A549 (cell line): ENCODE results near the gene NAPEPLD. TPM values are rescaled to one million over a fixed set of nuclear protein-coding genes. Genes with fewer than 3 reads are reported as not detected.

Experiments
- ATAC-seq, 2 experiments: fragments of 200-7000 bp in 1 of 2; fragments of >200 bp in 1 of 2; cut with Nextera tagmentation in 1 of 2; cut with Tn5 transposase in 1 of 2; 3 replicates each; pipeline versions ENCODE4 v1.8.0 to v1.9.1; 2018 to 2020; ENCODE audit warnings: mild to moderate bottlenecking in 1 of 2, moderate library complexity in 1 of 2
- CTCF ChIA-PET: fragments of 300-600 bp; sonication (Branson Sonifier 250); formaldehyde crosslinking; extraction: SDS; loops from one replicate; lab custom pipeline; 2021; ENCODE audit warnings: antibody characterized with exemption, inconsistent platforms; lab: Yijun Ruan, JAX
- POLR2A ChIA-PET: fragments of 350-600 bp; formaldehyde crosslinking; extraction: SDS; loops from one replicate; lab custom pipeline; 2021; ENCODE audit warnings: antibody characterized with exemption, inconsistent platforms; lab: Yijun Ruan, JAX
- DNase-seq, 2 experiments: peaks; one replicate each; pipeline versions ENCODE4 v3.0.0 to v3.0.0-alpha.2; 2011 to 2016; ENCODE audit warnings: low read depth in 1 of 2, low spot score in 1 of 2
- FAIRE-seq: peaks from 2 replicates; lab custom pipeline; 2011; peaks lifted over from hg19 to GRCh38; lab: Jason Lieb, UNC
- H3K27ac ChIP-seq, 2 experiments: fragments of >200 bp; sonication (Bioruptor Twin); formaldehyde crosslinking; 3 replicates each; pipeline ENCODE4 v1.5.1; 2016 to 2017
- H3K4me1 ChIP-seq: fragments of >200 bp; sonication (Bioruptor Twin); formaldehyde crosslinking; 3 replicates; pipeline ENCODE4 v1.6.1; 2016
- H3K4me2 ChIP-seq: fragments of >200 bp; sonication (Bioruptor Twin); formaldehyde crosslinking; 3 replicates; pipeline ENCODE4 v1.6.1; 2016
- H3K4me3 ChIP-seq: fragments of >200 bp; sonication (Bioruptor Twin); formaldehyde crosslinking; 3 replicates; pipeline ENCODE4 v1.5.1; 2016
- H3K9me3 ChIP-seq: fragments of >200 bp; sonication (Bioruptor Twin); formaldehyde crosslinking; 3 replicates; pipeline ENCODE4 v1.6.1; 2016
- BHLHE40 ChIP-seq: IDR thresholded peaks from 2 replicates; pipeline ENCODE4 v1.6.1; 2012; ENCODE audit warnings: low read depth, low read length, inconsistent platforms
- CEBPB ChIP-seq, 2 experiments: fragments of >200 bp in 1 of 2; sonication (Bioruptor Twin) in 1 of 2; formaldehyde crosslinking in 1 of 2; IDR thresholded peaks; 2 replicates each; pipeline ENCODE4 v1.6.1; 2012 to 2016
- EHF ChIP-seq: fragments of 250-450 bp; sonication (Bioruptor Pico); IDR thresholded peaks from 2 replicates; pipeline ENCODE4 v1.5.0; 2020; ENCODE audit warnings: mild to moderate bottlenecking
- ESRRA ChIP-seq: fragments of 150-350 bp; IDR thresholded peaks from 2 replicates; pipeline ENCODE4 v1.6.1; 2014; ENCODE audit warnings: mild to moderate bottlenecking, low read length, borderline replicate concordance
- GATA3 ChIP-seq: IDR thresholded peaks from 2 replicates; pipeline ENCODE4 v1.6.1; 2012; ENCODE audit warnings: borderline replicate concordance
- JUN ChIP-seq, 2 experiments: fragments of >200 bp; sonication (Bioruptor Twin); formaldehyde crosslinking; IDR thresholded peaks; 2 replicates in 1 of 2; 3 replicates in 1 of 2; pipeline ENCODE4 v1.6.1; 2016 to 2017
- MAZ ChIP-seq: fragments of 150-350 bp; IDR thresholded peaks from 2 replicates; pipeline ENCODE4 v1.6.1; 2014; ENCODE audit warnings: antibody characterized with exemption, low read depth, low read length, borderline replicate concordance
- MYC ChIP-seq: IDR thresholded peaks from 2 replicates; pipeline ENCODE4 v1.6.1; 2012; ENCODE audit warnings: mild to moderate bottlenecking, inconsistent platforms, low read length, improper control_type of control experiment, borderline replicate concordance
- NFE2L2 ChIP-seq: fragments of 150-350 bp; conservative IDR thresholded peaks from 2 replicates; pipeline ENCODE4 v1.6.1; 2014; ENCODE audit warnings: low read length
- NR3C1 ChIP-seq: fragments of >200 bp; sonication (Bioruptor Twin); formaldehyde crosslinking; IDR thresholded peaks from 3 replicates; pipeline ENCODE4 v1.6.1; 2017
- PHF8 ChIP-seq: fragments of 200-600 bp; sonication (generic); IDR thresholded peaks from 2 replicates; pipeline ENCODE4 v1.6.1; 2016; ENCODE audit warnings: low read depth, mild to moderate bottlenecking, antibody characterized with exemption, moderate library complexity, borderline replicate concordance
- POLR2A ChIP-seq: IDR thresholded peaks from 2 replicates; pipeline ENCODE4 v1.6.1; 2012; ENCODE audit warnings: mild to moderate bottlenecking, low read length
- RARB ChIP-seq: fragments of 250-450 bp; sonication (Bioruptor Pico); IDR thresholded peaks from 2 replicates; pipeline ENCODE4 v1.8.0; 2021; ENCODE audit warnings: mild to moderate bottlenecking, moderate library complexity
- TFCP2L1 ChIP-seq: fragments of 250-450 bp; sonication (Bioruptor Pico); IDR thresholded peaks from 2 replicates; pipeline ENCODE4 v1.5.0; 2021; ENCODE audit warnings: mild to moderate bottlenecking
- TP53 ChIP-seq: fragments of 250-450 bp; sonication (Bioruptor Pico); IDR thresholded peaks from 2 replicates; pipeline ENCODE4 v1.5.0; 2021; ENCODE audit warnings: mild to moderate bottlenecking, moderate library complexity
- ZNF302 ChIP-seq: fragments of 250-450 bp; sonication (Bioruptor Pico); IDR thresholded peaks from 2 replicates; pipeline ENCODE4 v1.9.0; 2021; ENCODE audit warnings: inconsistent platforms, mild to moderate bottlenecking, moderate library complexity
- ZSCAN20 ChIP-seq: fragments of 250-450 bp; sonication (Bioruptor Pico); IDR thresholded peaks from 2 replicates; pipeline ENCODE4 v1.8.0; 2022; ENCODE audit warnings: mild to moderate bottlenecking, moderate library complexity
- WGBS: methylation state at CpG from one replicate; pipeline ENCODE4 v1.1.6; 2017; ENCODE audit errors: missing lambda C conversion rate; 5-methylcytosine and 5-hydroxymethylcytosine counted together
- polyA plus RNA-seq, 4 experiments: library from polyadenylated mRNA; depleted of rRNA in 3 of 4; stranded (reverse); fragments of >200 nt; fragmentation: RNase III in 1 of 4; extraction: RNeasy Plus Mini Kit Qiagen cat#74134 plus additional on column Dnase treatment in 1 of 4; gene quantifications; 2 replicates in 3 of 4; 3 replicates in 1 of 4; pipeline ENCODE4 v1.2.3, GENCODE V29; 2011 to 2017
- TF ChIP-seq, protein P1 (sequence below): IDR thresholded peaks from 2 replicates; pipeline ENCODE4 v1.6.1; 2012
- TF ChIP-seq, protein P2 (sequence below): fragments of >200 bp; sonication (Bioruptor Twin); formaldehyde crosslinking; IDR thresholded peaks from 3 replicates; pipeline ENCODE4 v1.6.1; 2016
- TF ChIP-seq, protein P3 (sequence below): IDR thresholded peaks from 2 replicates; pipeline ENCODE4 v1.6.1; 2012; ENCODE audit warnings: low read depth, borderline replicate concordance
- TF ChIP-seq, protein P4 (sequence below): fragments of 250-450 bp; sonication (Bioruptor Pico); IDR thresholded peaks from 2 replicates; pipeline ENCODE4 v1.5.0; 2021; ENCODE audit warnings: mild to moderate bottlenecking, moderate library complexity, borderline replicate concordance

NAPEPLD gene
- polyA plus RNA-seq, 2 of the 4 experiments (the other 2 are of a cell fraction), result 10.1 to 12.0 TPM

DNA sequence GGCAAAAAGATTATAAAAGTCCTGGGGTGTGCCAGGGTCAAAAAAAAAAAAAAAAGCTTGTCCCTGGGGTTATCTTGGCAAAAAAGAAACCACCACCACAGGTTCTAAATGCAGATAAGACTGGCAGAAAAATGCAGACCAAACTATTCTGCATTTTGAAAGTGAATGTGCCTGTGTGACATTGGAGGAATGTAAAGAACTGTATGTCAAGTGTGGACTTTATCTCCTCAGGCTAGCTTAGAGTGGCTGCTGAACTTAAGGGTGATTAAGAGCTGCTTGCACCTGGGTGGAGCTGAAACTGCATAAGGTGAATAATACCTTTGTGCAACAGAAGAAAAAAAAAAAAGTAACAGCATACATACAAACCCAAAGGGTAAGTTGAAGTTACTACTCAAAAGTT is 1.3 kb upstream of the NAPEPLD start:
- TF ChIP-seq NFE2L2, result no peak
- TF ChIP-seq EHF (CRISPR knock-in tag), result no peak
- no peak for TF ChIP-seq ZNF302 (CRISPR knock-in tag)
- no peak for TF ChIP-seq TP53
- TF ChIP-seq TFCP2L1 (CRISPR knock-in tag), result no peak
- no peak for TF ChIP-seq PHF8
- TF ChIP-seq JUN (IDR thresholded peaks at IDR 0.05), result no peak
- no peak for TF ChIP-seq ESRRA
- TF ChIP-seq, protein P1, sequence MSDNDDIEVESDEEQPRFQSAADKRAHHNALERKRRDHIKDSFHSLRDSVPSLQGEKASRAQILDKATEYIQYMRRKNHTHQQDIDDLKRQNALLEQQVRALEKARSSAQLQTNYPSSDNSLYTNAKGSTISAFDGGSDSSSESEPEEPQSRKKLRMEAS, result no peak
- TF ChIP-seq MAZ, result no peak
- TF ChIP-seq GATA3, result no peak
- TF ChIP-seq NR3C1, result no peak
- Histone ChIP-seq H3K4me2 (peak overlapping the region; percentile 87; the same call in 2 of the 3 replicates), H3K9me3 (no peaks in the 10 kb centered on the region), H3K4me1 (peaks cover 14% of the 10 kb centered on the region; the same call in 2 of the 3 replicates), H3K4me3 (no peak overlapping the region), H3K27ac (peak overlapping the region in 1 of 2 experiments; percentile 92; a peak in 2 of 6 replicates)
- no peak for DNase-seq
- POLR2A ChIA-PET, result no interaction called here
- CTCF ChIA-PET, result no interaction called here
- no peak for ATAC-seq
- no peak for FAIRE-seq

DNA sequence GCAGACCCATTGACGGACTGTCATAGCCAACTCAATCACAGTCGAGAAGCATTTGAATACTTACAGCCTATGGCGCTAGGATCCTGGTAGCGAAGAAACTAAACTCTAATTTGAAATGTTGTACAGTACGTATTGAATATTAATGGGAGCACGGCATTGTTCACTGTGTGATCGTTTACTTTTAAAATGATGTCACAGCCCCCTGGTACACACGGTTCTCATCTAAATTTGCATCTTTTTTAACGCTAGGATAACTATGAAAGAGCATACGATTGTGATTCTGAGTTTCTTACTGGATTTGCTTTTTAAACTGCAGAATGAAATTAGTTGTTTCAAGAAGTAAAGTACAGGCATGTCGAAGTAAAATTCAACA is 895 bp upstream of the NAPEPLD start:
- FAIRE-seq, result no peak
- Histone ChIP-seq H3K4me3 (peak overlapping the region; percentile 63), H3K9me3 (no peaks in the 10 kb centered on the region), H3K27ac (peak overlapping the region; percentile 92 to 93), H3K4me1 (peaks cover 14% of the 10 kb centered on the region; the same call in 2 of the 3 replicates), H3K4me2 (peak overlapping the region; percentile 87)
- 87% methylated on average over 11 of the region's 11 CpGs for WGBS
- TF ChIP-seq ZSCAN20 (no peak), POLR2A (no peak), CEBPB (IDR thresholded peaks at IDR 0.05) (no peak), BHLHE40 (no peak), RARB (CRISPR knock-in tag) (no peak), TFCP2L1 (CRISPR knock-in tag) (no peak), MYC (no peak), PHF8 (no peak)
- TF ChIP-seq, protein P2, sequence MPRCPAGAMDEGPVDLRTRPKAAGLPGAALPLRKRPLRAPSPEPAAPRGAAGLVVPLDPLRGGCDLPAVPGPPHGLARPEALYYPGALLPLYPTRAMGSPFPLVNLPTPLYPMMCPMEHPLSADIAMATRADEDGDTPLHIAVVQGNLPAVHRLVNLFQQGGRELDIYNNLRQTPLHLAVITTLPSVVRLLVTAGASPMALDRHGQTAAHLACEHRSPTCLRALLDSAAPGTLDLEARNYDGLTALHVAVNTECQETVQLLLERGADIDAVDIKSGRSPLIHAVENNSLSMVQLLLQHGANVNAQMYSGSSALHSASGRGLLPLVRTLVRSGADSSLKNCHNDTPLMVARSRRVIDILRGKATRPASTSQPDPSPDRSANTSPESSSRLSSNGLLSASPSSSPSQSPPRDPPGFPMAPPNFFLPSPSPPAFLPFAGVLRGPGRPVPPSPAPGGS, result no peak
- TF ChIP-seq, protein P3, sequence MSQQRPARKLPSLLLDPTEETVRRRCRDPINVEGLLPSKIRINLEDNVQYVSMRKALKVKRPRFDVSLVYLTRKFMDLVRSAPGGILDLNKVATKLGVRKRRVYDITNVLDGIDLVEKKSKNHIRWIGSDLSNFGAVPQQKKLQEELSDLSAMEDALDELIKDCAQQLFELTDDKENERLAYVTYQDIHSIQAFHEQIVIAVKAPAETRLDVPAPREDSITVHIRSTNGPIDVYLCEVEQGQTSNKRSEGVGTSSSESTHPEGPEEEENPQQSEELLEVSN, result no peak
- TF ChIP-seq, protein P1, result no peak
- TF ChIP-seq, protein P4, sequence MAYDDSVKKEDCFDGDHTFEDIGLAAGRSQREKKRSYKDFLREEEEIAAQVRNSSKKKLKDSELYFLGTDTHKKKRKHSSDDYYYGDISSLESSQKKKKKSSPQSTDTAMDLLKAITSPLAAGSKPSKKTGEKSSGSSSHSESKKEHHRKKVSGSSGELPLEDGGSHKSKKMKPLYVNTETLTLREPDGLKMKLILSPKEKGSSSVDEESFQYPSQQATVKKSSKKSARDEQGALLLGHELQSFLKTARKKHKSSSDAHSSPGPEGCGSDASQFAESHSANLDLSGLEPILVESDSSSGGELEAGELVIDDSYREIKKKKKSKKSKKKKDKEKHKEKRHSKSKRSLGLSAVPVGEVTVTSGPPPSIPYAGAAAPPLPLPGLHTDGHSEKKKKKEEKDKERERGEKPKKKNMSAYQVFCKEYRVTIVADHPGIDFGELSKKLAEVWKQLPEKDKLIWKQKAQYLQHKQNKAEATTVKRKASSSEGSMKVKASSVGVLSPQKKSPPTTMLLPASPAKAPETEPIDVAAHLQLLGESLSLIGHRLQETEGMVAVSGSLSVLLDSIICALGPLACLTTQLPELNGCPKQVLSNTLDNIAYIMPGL (CRISPR knock-in tag), result no peak
- DNase-seq, result no peak
- ChIA-PET CTCF (no interaction called here), POLR2A (no interaction called here)
- ATAC-seq, result peak; percentile 21 to 24; a peak in 5 of 6 replicates
